Measurements from ENCODE around the gene EBF4.

Gene EBF4, protein sequence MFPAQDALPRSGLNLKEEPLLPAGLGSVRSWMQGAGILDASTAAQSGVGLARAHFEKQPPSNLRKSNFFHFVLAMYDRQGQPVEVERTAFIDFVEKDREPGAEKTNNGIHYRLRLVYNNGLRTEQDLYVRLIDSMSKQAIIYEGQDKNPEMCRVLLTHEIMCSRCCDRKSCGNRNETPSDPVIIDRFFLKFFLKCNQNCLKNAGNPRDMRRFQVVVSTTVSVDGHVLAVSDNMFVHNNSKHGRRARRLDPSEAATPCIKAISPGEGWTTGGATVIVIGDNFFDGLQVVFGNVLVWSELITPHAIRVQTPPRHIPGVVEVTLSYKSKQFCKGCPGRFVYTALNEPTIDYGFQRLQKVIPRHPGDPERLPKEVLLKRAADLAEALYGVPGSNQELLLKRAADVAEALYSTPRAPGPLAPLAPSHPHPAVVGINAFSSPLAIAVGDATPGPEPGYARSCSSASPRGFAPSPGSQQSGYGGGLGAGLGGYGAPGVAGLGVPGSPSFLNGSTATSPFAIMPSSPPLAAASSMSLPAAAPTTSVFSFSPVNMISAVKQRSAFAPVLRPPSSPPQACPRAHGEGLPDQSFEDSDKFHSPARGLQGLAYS

GRCh38 chr20:2692036-2692885 lies at the start of gene EBF4:
Gene EBF4, plus strand, starts transcription at chr20:2692780. Its CDS starts 866 bp downstream, at chr20:2693646.
- no peak for DNase-seq

DNA sequence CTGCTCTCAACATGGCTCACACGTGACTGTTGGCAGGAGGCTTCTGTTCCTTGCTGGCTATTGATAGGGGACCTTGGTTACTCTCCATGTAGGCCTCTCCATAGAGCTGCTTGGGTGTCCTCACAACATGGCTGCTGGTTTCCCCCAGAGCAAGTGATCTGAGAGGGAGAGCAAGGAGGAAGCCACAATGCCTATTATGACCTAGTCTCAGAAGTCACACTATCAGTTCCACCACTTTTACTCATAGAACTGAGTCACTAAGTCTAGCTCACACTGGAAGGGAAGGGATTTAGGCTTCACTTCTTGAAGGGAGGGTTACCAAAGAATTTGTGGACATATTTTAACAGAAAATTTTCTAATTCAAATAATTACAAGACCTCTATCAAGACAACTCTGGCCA lies 48.9 kb upstream of the EBF4 start:
- no peak for DNase-seq

- DNase-seq, result peak; percentile 62
Observed at GRCh38 chr20:2651772-2652723, 40.5 kb upstream of the EBF4 start, which contains the start of gene NOP56. Gene NOP56, plus strand, starts transcription at chr20:2652632. Its CDS starts 29 bp downstream, at chr20:2652661.

- DNase-seq, result no peak
Observed at GRCh38 chr20:2652724-2653555, 39.6 kb upstream of the EBF4 start.

DNA sequence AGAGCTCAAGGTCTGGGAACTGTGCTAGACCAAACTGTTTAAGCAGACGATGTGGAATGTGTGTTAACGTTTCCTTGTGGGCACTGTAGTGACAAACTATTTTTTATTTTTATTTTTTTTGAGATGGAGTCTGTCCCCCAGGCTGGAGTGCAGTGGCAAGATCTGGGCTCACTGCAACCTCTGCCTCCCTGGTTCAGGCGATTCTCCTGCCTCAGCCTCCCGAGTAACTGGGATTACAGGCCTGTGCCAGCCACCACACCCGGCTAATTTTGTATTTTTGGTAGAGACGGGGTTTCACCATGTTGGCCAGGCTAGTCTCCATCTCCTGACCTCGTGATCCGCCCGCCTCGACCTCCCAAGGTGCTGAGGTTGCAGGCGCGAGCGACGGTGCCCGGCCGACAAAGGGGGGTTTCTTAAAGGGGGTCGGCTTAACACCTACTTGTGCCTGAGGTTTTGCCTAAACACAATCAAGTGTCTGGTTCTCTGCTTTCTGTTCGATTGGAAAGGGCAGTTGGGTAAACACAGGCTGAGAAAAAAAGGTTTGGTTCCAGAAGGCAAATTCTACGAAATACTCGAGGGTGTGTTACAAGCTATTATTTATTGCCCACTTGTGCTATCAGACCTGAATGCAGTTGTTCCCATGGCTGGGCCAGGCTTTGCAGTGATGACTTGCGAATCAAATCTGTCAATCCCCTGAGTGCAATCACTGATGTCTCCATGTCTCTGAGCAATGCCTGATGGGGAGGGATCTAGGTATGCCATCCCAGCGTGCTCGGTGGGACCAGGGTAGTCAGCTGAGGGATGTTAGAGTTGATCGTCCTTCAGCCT lies 38.8 kb upstream of the EBF4 start:
- no peak for DNase-seq

GRCh38 chr20:2654384-2654822 lies 38.2 kb upstream of the EBF4 start:
- no peak for DNase-seq

DNA sequence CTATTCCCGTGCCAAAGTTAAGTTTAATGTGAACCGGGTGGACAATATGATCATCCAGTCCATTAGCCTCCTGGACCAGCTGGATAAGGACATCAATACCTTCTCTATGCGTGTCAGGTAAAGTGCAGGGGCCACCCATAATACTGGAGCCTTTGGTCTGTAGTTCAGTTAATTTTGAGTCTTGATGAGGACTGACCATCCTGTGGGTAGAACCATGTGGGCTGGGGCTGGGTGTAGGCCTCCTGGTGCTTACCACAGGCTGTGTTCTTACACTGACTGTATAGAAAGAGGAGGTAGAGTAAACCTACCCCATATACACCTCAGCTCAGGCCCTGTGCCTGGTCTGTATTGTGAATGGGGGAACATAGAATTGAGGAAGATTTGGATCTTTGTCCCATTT lies 37.7 kb upstream of the EBF4 start:
- no peak for DNase-seq

DNA sequence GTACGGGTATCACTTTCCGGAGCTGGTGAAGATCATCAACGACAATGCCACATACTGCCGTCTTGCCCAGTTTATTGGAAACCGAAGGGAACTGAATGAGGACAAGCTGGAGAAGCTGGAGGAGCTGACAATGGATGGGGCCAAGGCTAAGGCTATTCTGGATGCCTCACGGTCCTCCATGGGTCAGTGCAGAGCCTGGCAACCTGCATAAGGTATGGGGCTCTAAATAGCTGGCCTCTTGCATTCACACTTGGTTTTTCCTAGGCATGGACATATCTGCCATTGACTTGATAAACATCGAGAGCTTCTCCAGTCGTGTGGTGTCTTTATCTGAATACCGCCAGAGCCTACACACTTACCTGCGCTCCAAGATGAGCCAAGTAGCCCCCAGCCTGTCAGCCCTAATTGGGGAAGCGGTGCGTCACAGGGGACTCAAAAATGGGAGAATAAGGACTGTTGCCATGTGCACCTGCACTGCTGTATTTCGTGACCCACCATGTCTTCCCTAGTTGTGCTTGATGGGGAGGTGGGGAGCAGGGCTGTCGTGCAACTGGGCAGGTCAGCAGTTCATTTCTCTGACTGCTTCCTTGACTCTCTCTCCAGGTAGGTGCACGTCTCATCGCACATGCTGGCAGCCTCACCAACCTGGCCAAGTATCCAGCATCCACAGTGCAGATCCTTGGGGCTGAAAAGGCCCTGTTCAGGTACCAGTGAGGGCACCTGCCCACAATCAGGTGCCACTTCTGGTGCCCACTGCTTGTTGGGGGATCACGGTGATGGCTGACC lies 37.1 kb upstream of the EBF4 start:
- DNase-seq, result no peak

GRCh38 chr20:2656471-2657117 lies 36.0 kb upstream of the EBF4 start:
- no peak for DNase-seq

DNA sequence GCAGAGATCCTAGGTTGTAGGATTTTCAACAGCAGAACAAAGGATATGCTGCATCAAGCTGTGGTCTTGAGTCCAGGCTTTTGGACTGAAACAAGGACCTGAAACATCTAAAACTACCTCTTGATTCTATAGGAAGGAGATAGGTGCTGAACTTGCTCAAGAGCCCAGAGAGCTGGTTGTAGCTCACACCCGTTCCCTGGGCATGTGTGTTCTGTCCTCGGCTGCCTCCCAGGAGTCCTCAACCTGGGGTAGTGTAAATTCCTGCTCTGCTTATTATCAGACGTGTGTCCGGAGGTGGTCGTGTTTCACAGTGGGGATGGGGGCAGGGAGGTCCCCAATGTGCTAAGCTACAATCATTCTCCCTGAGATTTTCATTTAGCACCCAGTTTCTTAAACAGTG lies 35.3 kb upstream of the EBF4 start:
- DNase-seq, result no peak

DNA sequence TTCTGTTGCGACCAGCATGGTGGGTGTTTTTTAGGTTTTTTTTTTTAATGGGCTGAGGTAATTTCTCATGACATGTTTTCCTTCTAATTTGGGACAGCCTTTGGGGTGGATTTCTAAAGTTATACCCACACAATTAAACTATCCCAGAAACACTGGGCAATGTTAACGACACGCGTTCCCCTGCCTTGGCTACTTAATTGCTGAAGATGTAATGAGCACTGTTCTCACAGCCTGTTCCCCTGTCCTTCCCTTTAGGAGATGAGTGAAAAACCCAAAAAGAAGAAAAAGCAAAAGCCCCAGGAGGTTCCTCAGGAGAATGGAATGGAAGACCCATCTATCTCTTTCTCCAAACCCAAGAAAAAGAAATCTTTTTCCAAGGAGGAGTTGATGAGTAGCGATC lies 34.9 kb upstream of the EBF4 start:
- no peak for DNase-seq

DNA sequence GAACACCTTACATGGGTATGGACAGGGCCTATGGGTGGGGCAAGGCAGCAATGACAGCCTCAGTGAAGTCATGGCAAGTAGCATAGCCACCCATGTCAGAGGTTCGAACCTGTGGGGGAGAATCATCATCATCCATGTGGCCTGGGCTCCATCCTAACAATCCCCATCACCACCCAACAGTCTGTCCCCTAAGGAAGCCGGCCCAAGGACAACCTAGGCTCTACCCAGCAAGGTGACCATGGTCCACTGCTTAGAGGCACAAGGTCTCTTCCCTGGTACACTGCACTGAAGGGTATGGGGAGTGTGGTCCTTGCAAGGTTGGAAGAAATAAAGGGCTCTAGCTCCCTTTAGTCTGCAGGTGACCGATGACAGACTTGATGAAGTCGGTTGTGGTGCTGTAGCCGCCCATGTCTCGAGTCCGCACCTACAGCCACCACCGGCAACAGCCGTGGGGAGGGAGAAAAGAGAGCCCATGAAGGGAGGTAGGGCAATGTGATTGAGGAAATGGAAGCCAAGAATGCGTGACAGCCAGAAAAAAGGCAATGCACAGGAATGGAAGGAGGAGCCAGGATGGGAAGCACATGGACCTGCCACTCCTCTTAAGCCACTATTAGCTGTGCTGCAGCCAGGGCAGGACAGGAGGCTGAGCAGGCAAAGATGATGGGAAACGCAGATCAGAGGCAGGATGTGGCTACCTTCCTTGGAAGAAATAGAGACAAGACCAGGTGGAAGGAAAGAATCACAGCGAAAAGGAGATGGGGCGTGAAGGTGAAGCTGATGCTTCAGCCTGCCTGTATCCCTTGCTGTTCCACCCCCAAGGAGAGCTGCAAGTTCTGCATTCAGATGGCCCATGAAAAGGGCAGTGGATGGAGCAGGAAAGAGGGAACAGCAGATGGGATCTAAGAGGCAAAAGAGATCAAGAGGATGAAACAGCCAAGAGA lies 33.9 kb upstream of the EBF4 start:
- no peak for DNase-seq

DNA sequence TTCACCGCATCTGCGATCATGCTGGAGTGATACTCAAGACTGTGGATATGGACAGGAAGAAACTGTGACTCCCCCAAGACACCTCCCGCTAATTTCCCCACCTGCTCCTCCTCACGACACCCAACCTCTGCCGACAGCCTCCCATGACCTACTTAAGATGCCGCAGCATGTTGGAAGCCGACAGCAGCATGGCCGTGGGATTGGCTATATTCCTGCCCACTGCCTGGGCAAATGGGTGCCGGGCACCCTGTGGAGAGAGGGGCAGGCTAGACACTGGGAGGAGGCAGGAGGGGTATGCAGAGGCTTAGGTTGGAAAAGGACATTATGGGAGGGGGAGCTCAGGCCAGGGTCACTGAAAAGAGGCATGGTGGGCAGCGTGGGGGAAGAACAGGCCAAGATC lies 33.0 kb upstream of the EBF4 start:
- DNase-seq, result no peak

- DNase-seq, result no peak
Observed at GRCh38 chr20:2663364-2663886, 29.2 kb upstream of the EBF4 start.

DNA sequence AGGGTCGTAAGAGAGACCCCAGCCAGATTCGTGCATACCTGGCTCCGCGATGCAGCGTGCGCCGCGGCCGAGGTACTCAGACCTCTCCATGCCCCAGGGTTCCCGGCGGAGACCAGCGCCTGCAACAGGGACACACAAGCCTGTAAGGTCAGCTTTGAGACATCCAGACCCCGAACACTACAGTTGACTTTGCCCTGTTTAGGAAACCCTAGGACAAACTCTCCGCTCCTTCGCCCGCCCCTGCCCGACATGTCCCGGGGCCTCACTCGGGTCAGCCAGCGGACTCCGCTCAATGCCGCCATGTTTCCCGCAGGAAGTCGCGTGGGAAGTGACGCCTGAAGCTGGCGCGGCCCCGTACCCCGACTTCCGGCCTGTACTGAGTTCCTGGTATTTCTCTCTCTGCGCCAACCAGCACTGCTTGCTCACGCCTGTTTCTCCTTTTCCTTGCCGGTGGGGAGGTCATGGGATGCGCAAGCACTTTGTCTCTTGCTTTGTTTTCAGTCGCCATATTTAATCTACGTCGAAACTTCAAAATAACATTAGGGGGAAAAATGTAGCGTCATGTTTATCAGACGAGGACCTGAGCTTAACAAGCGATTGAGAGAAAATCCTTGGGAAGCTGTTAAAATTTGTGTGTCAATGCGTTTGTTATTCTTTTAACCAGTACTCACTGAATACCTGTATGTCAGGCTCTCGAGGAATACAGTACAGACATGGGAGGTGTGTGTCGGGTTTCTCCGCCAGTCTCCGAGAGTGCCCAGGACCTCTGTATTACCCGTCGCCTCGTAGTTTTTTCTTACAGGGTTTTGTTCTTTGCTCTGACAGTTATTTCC lies 28.5 kb upstream of the EBF4 start, which contains the start of gene IDH3B:
IDH3B (minus strand) TSS at position 330 of the 833 bp plus-strand sequence; CDS start at position 302, 28 bp downstream.
- peak; percentile 70 for DNase-seq

DNA sequence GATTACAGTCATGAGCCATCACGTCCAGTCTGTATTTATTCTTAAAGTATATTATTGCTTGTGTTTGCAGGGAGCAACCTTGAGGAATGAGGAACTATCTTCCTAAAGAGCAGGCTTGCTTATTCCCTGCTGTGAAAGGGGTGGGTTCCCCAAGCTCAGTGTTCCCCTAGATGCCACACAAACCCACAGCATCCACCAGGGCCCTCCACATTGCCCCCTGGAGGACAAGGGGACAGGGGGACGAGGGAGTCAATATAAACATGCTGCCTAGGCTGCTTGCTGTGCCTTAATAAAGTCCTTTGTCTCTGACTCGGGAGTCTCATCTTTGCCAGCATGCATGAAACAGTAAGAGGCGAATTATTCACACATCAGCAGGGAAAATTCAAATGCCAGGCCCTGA lies 20.6 kb upstream of the EBF4 start:
- DNase-seq, result no peak

All from NCI-H1417 treated with DMSO at 0.1 percent for 48 hours (cell line).